HG03025 (cell line): ENCODE data around the gene RAVER2.

Source experiments
- ATAC-seq: cut with Tn5 transposase; IDR thresholded peaks from one replicate; pipeline ENCODE4 v1.9.1; 2021; ENCODE audit warnings: mild to moderate bottlenecking, moderate library complexity; ENCODE audit not compliant: unreplicated experiment, low FRiP score

Gene RAVER2

GRCh38 chr1:64843675-64844074 lies 98.8 kb downstream of the RAVER2 start:
- ATAC-seq, result no peak

- ATAC-seq, result no peak
These were observed 99.3 kb downstream of the RAVER2 start for GRCh38 chr1:64844175-64844574.

- ATAC-seq, result no peak
These were observed 99.7 kb downstream of the RAVER2 start for GRCh38 chr1:64844609-64845008.

- ATAC-seq, result no peak
These were observed 101.1 kb downstream of the RAVER2 start for GRCh38 chr1:64845831-64846425.

- no peak for ATAC-seq
These were observed 101.9 kb downstream of the RAVER2 start for GRCh38 chr1:64846573-64847430.

GRCh38 chr1:64847666-64848065 lies 102.8 kb downstream of the RAVER2 start:
- ATAC-seq, result no peak

GRCh38 chr1:64848136-64848535 lies 103.3 kb downstream of the RAVER2 start:
- no peak for ATAC-seq

- no peak for ATAC-seq
These were observed 103.9 kb downstream of the RAVER2 start for GRCh38 chr1:64848803-64849202.

GRCh38 chr1:64849942-64850341 lies 105.1 kb downstream of the RAVER2 start:
- no peak for ATAC-seq

GRCh38 chr1:64850846-64851245 lies 106.0 kb downstream of the RAVER2 start:
- ATAC-seq, result no peak

- ATAC-seq, result no peak
These were observed 106.8 kb downstream of the RAVER2 start for GRCh38 chr1:64851664-64852063.

GRCh38 chr1:64854674-64855073 lies 109.8 kb downstream of the RAVER2 start:
- ATAC-seq, result no peak

GRCh38 chr1:64855557-64855956 lies 110.7 kb downstream of the RAVER2 start:
- no peak for ATAC-seq

- ATAC-seq, result no peak
These were observed 111.7 kb downstream of the RAVER2 start for GRCh38 chr1:64856553-64856952.

GRCh38 chr1:64857347-64857746 lies 112.5 kb downstream of the RAVER2 start:
- ATAC-seq, result no peak

GRCh38 chr1:64861611-64862010 lies 116.7 kb downstream of the RAVER2 start:
- ATAC-seq, result no peak

- ATAC-seq, result peak; percentile 100
These were observed 119.4 kb downstream of the RAVER2 start for GRCh38 chr1:64864018-64864940.

GRCh38 chr1:64865105-64865757 lies 120.4 kb downstream of the RAVER2 start:
- no peak for ATAC-seq

- no peak for ATAC-seq
These were observed 121.8 kb downstream of the RAVER2 start for GRCh38 chr1:64866689-64867088.

- ATAC-seq, result no peak
These were observed 122.4 kb downstream of the RAVER2 start for GRCh38 chr1:64867266-64867665.
